Measurements from ENCODE around the gene RPS6KA2. TPM values are rescaled to one million over a fixed set of nuclear protein-coding genes. Genes with fewer than 3 reads are reported as not detected.

Gene RPS6KA2
- total and polyA plus RNA-seq, 9 donors = 24.4 to 75.5 (median 48.1) TPM

DNA sequence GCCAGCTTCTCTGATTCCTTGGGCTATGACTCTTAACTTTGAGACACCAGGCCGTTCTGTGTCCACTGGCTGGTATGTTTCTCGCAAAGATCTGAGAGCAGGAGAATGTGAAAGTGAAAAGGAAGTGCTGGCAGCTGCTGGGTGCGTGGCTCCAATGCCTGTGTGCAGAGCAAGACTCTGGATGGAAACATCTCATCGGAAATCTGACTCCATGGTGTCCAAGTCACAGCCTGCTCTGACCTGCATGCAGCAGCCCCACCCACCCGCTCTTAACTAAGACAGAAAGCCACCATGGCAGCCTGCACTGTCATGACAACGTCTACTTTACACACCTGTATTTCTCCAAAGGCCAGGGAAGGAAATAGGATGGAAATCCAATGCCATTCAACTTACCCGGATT, 178.0 kb downstream of the RPS6KA2 start:
- H3K4me1 ChIP-seq (ENCODE audit: insufficient read depth) = no peaks in the 10 kb centered on the region
- intact Hi-C loops (cut with DNase I) = no loop called here
- no peaks in the 10 kb centered on the region for H3K9me3 ChIP-seq
- H3K27me3 ChIP-seq = no peaks in the 10 kb centered on the region
- TF ChIP-seq CTCF (IDR thresholded peaks at IDR 0.05) (no peak), EP300 (IDR thresholded peaks at IDR 0.05) (no peak), POLR2A (IDR thresholded peaks at IDR 0.05) (no peak)
- 87 to 95% (median 92%) methylated on average over 7 of the region's 7 CpGs for WGBS, 3 donors
- DNase-seq = no peak
- H3K4me3 ChIP-seq = no peak overlapping the region
- H3K36me3 ChIP-seq = no peaks in the 10 kb centered on the region
- no peak overlapping the region for H3K27ac ChIP-seq

DNA sequence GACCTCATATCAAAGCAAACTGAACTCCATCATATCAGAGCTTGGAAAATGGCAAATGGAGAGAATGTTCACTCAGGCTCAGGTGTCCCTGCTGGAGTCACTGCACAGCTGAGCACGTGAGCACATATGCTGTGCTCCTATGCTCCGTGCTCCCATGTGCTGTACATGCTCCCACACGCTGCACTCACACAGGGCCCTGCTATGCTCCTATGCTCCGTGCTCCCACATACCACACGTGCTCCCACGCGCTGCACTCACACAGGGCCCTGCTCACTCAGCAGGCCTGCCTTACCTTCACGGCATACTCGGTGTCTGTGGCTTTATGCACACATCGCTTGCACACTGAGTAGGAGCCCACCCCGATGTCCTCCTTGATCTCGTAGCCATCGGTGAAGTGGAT, 178.6 kb downstream of the RPS6KA2 start:
- intact Hi-C loops (cut with DNase I) = no loop called here
- H3K36me3 ChIP-seq = no peaks in the 10 kb centered on the region
- H3K4me3 ChIP-seq = no peak overlapping the region
- no peaks in the 10 kb centered on the region for H3K27me3 ChIP-seq
- DNase-seq = no peak
- no peaks in the 10 kb centered on the region for H3K4me1 ChIP-seq (ENCODE audit: insufficient read depth)
- no peak overlapping the region for H3K27ac ChIP-seq
- WGBS, 3 donors = 87 to 90% (median 89%) methylated on average over 13 of the region's 13 CpGs
- TF ChIP-seq EP300 (IDR thresholded peaks at IDR 0.05) = no peak
- no peak for TF ChIP-seq CTCF (IDR thresholded peaks at IDR 0.05)
- H3K9me3 ChIP-seq = no peaks in the 10 kb centered on the region

DNA sequence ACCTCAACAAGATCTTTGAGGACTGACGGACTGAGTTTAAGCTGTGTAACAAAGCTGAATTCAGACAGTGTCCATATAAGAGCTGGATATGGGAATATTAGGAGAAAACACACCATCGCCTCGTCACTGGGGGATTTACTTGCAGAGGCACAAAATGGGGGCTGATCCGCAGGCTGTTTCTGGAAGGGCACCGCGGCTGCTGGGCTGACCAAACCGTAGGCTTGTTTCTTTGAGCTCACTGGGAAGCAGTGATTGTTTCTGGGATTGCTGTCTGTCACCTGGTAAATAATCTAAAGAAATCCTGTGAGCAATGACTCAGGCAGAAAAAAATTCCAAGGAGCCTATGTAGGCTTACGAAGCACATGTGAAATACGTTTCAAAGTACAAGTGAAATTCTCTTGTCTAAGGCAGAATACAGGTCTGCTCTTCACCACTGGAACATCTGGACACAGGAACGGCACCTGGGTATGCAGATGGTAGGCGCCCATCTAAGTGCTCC, 180.4 kb downstream of the RPS6KA2 start:
- Histone ChIP-seq H3K36me3 (no peaks in the 10 kb centered on the region), H3K27ac (no peak overlapping the region), H3K27me3 (no peaks in the 10 kb centered on the region), H3K9me3 (no peaks in the 10 kb centered on the region), H3K4me1 (ENCODE audit: insufficient read depth) (no peaks in the 10 kb centered on the region), H3K4me3 (no peak overlapping the region)
- intact Hi-C loops (cut with DNase I) = no loop called here
- WGBS, 3 donors = 94 to 95% (median 95%) methylated on average over 11 of the region's 11 CpGs
- no peak for TF ChIP-seq CTCF (IDR thresholded peaks at IDR 0.05)
- no peak for TF ChIP-seq POLR2A (IDR thresholded peaks at IDR 0.05)
- TF ChIP-seq EP300 (IDR thresholded peaks at IDR 0.05) = no peak
- DNase-seq = no peak

- Histone ChIP-seq H3K27ac (no peak overlapping the region), H3K4me3 (no peak overlapping the region), H3K27me3 (no peaks in the 10 kb centered on the region), H3K4me1 (ENCODE audit: insufficient read depth) (no peaks in the 10 kb centered on the region), H3K36me3 (no peaks in the 10 kb centered on the region), H3K9me3 (no peaks in the 10 kb centered on the region)
- intact Hi-C loops (cut with DNase I) = no loop called here
- TF ChIP-seq EP300 (IDR thresholded peaks at IDR 0.05) (no peak), POLR2A (IDR thresholded peaks at IDR 0.05) (no peak), CTCF (IDR thresholded peaks at IDR 0.05) (no peak)
- WGBS, 3 donors = 85 to 88% (median 86%) methylated on average over 13 of the region's 13 CpGs
- DNase-seq = no peak
Observed at GRCh38 chr6:166446146-166446545, 180.9 kb downstream of the RPS6KA2 start.
